GM18526 (cell line): ENCODE data around the gene ADAMTS6.

Experiments
- POLR2A ChIP-seq: IDR thresholded peaks from 3 replicates; pipeline ENCODE4 v1.6.1; 2011; ENCODE audit not compliant: insufficient read length; ENCODE audit errors: extremely low read depth

ADAMTS6 gene

DNA sequence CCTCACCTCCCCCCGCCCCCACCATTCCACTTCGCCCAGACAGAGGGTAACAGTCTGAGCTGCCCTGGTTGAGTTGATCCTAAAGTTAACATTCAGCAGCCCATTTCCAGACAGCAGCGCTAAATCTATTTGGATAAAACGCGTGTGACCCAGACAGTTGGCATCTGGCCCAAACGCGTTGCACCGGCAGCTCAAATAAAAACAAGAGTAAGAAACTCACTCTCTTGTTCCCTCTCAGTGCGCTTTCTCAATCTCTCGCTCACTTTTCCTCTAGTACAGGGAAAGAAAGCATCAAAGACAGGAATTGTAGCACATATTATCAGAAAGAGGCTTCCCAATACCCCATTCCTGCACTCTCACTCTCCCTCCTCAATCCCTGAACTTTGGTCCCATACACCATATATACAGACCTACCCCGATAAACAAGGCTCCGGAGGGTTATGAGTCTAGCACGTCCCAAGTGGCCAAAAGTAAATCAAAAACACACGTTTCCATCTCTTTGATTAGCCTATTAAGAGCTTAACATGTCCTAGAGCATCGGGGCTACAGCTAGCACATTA, 1.3 kb downstream of the ADAMTS6 start:
- TF ChIP-seq POLR2A, result no peak

DNA sequence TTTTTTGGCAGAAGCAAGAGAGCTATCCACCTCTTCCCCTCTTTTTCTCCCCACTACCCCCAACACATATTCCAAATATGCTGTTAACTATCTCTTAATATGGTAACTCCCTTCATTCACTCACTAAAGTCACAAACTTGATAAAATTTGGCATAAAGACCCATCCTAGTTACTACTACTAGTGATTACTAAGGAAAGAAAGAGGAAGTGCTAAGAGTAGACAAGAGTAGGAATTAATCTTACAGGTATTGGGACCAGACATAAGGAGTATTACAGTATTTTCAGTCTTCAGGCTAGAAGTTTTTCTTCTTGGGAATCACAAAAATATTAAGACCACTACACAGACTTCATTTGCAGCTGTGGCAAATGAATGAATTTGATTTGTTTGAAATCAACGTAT, 2.2 kb downstream of the ADAMTS6 start:
- no peak for TF ChIP-seq POLR2A

DNA sequence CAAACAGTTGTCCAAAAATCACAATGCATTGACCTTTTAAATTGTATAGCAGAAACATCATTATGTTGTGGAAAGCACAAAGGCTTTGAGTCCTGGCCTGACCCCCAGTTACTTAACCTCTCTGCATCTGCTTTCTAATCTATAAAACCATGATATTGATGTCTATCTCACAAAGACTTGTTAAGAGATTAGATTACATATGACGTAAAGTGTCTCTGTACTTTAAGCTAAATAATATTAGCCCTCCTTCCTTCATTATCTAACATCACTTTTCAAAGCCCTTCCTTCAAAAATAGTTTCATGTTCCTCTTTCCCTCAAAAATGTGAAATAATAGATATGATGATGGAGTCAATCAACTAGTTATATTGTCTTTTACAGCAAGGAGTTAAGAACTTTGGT, 3.4 kb downstream of the ADAMTS6 start:
- no peak for TF ChIP-seq POLR2A

DNA sequence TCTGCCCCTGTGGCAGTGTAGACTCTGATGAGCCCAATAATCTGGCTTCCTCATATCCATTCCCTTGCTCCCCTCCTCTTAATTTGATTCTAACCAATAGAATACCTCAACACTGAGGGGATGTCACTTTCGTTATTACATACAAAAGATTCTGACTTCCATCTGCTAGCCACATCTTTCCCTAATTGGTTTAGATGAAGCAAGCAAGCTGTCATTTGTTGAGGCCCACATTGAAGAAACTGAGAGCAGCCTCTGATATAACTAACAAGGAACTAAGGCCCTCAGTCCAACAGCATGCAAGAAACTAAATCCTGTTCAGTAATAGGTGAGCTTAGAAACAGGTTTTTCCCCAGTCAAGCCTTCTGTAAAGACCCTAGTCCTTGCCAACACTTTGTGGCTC, 5.8 kb downstream of the ADAMTS6 start:
- TF ChIP-seq POLR2A, result no peak

DNA sequence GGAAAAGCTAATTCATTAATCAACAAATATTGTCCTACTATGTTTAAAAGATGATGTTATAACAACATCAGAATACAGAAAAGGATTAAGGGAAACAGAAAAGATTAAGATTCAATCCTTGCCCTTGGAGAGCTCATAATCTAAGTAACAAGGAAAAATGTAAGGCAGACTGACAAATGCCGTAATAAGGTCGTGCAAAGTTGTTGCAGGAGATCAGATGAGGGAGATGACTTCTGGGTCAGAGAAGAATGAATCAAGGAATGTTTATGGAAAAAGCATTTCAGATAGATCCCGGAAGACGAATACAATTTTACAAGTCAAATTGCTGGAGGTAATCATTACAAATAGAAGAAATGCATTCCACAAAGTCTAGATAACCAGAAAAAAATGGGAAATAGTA, 6.4 kb downstream of the ADAMTS6 start:
- no peak for TF ChIP-seq POLR2A

DNA sequence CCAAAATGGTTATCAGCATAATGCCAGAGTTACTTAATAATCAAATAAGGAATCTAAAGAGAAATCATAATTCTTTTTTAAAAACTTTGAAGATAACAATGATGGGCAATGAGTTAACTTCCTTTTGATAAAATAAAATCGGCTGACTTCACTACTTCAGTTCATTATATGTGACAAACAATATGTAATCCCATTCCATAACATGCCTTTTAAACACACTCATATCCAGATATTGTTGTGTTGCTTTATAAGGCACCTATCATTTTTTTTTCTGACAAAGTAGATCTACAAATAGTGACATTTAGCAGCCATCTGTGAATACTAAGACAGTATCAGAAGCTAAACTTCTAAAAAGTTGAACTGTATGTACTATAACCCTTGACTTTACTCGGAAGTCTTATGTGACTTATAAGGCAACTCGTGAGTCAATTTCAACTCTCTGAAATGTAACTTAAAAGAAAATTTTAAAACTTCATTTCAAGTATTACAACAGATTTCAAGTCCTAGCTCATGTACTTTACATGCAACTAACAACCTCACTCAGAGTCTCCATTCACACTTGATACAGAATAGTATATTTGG, 7.5 kb downstream of the ADAMTS6 start:
- no peak for TF ChIP-seq POLR2A

DNA sequence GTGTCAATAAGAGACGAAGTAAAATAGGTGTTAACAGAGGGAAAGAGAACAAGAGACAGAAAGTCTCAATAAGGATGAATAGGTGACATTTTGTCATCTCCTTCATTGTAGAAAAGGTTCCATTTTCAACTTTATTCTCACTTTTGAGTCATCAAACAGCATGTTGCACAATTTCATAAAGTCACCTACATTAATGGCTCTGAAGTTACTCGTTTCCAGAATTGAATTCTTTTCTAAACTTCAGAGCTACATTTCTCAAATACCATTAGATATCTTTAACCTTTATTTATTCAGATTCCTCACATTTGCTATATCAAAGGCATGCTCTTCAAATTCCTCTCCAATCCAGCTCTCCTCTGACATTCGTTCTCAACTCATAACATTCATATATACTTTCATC, 13.1 kb downstream of the ADAMTS6 start:
- TF ChIP-seq POLR2A, result no peak

DNA sequence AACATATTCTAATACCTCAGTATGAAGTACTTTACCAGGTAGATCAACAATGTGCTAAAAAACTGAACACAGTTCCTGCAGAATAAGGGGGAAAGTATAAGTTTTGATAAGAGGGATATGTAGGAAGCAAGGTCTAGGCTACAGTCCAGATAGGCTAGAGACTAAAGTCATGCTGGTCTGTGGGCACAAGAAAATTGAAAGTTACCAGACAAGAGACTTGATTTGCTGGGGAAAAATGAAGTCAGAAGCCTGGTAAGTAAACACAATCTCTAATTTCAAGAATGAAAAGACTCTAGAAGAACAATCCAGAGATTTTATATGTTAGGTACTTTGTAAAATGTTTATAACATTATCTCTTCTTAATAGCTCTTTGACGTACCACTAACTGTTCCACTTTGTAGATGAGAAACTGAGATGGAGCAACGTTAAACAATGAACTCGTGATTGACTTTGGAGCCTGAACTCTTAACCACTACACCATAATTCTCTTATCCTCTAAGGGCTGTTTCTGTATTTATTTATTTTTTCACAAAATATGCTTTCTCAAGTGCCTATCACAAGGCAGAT, 19.5 kb downstream of the ADAMTS6 start:
- no peak for TF ChIP-seq POLR2A

DNA sequence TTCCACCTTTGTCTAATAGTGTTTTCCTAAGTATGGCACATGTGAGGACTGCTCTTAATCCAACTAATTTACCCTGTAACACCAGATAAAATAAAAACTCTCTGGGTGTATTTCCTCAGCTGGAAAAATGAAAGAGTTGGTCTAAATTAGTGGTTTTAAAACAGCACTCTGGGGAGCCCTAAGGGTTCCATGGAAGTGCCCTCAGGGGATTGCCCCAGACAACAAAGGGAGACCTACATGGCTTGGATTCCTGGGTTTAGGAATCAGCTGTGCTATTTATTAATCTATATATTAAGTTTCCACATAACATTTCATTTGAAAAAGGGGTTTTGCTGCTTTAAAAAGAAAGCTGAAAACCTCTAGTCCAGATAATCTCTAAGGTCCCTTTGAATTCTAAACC, 20.2 kb downstream of the ADAMTS6 start:
- TF ChIP-seq POLR2A, result no peak

DNA sequence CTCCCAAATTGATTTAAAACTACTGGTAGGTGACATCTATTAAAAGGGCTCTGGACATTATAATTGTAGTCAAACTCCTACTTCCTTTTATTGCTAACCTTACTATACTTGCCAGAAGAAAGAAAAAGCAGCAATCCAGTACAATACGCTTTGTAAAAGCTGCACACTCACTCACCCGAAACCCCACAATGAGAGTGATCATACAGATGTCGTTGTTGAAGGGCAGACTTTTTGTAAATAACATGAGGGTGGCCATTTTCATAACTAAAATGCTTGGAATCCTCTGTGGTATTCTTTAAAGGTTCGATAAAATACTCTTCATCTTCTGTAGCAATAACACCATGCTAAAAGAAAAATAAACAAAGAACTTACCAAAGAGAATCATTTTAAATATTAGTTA, 21.7 kb downstream of the ADAMTS6 start:
- TF ChIP-seq POLR2A, result no peak

DNA sequence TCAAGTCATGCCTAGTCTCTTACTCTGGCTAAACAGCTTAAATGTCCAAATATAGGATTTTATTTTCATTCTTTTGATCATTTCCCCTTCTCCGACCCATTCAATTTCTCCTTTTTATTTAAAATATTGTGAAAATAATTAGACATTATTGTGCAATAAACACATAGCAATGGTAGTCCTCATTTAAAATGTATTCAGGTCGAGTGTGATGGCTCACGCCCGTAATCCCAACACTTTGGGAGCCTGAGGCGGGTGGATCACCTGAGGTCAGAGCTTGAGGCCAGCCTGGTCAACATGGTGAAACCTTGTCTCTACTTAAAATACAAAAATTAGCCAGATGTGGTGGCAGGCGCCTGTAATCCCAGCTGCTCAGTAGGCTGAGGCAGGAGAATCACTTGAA, 26.7 kb downstream of the ADAMTS6 start:
- TF ChIP-seq POLR2A, result no peak

DNA sequence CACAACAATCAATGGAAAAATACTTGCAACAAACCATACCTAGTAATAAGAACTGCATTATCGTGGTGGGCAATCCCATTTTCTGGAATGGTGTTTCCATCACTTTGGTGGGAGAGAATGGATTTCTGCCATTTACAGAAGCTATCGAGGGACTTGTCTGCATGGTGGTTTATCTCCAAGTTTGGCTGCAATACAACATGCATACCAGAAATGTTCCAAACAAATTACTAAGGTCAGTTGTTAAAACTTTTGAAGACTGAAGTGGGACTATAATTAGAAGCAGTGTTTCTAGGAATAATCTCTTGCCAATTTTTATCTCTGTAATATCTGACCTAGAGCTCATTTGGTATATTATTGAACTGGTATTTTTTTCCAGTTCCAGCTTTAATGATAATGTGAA, 30.3 kb downstream of the ADAMTS6 start:
- TF ChIP-seq POLR2A, result no peak

DNA sequence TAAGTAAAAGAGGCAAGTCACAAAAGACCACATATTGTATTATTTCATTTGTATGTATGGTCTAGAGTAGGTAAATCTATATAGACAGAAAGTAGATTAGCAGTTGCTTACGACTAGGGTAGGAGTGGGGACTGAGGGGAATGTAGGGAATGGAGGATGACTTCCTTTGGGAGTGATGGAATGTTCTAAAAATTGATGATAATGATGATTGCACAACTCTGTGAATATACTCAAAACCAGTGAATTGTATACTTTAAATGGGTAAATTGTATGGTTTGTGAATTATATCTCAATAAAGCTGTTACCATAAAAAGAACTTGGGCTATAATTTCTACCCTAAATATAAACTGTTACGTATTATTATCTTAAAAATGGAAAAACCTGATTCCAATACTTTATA, 35.0 kb downstream of the ADAMTS6 start:
- TF ChIP-seq POLR2A, result no peak

DNA sequence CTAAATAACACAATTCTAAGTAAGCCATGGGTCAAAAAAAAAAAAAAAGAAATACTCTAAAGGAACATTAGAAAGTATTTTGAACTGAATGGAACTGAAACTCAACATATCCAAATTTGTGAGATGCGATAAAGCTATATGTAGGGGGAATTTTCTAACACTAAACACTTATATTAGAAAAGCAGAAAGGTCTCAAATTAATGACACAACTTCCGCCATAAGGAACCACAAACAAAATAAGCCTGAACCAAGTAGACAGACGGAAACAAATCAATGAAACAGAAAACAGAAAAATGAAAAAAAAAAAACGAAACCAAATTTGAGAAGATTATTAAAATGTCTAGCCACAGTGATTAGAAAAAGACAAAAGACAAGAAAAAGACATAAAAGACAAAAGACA, 39.9 kb downstream of the ADAMTS6 start:
- no peak for TF ChIP-seq POLR2A

DNA sequence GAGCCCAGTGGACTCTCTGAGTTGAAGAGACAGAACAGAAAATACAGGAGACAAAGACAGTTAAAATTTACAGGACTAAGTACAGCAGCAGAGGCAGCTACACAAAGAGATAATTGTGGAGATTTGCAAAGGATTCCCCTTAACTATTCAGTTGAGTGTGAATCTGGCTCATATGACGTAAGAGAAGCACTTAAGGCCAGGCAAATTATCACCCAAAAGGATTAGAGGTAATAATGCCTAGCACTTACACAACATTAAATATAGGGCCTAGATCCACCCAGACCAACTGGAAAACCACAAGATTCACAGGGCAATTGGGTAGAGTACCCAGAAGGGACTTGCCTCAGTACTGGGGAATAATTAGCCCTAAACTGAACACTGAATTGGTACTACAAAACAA, 41.3 kb downstream of the ADAMTS6 start:
- no peak for TF ChIP-seq POLR2A

DNA sequence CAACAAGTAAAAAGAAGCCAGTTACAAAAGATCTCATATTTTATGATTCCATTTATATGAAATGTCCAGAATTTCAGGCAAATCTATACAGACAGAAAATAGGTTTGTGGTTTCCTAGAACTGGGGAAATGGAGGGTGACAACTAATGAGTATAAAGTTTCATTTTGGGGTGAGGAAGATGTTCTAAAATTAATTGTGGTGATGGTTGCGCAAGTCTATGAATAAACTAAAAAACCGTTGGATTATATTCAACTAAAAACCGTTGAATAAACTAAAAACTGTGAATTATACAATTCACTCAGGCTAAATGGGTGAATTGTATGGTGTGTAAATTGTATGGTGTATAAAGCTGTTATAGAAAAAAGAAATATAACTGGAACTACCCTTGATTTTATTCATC, 47.6 kb downstream of the ADAMTS6 start:
- no peak for TF ChIP-seq POLR2A

DNA sequence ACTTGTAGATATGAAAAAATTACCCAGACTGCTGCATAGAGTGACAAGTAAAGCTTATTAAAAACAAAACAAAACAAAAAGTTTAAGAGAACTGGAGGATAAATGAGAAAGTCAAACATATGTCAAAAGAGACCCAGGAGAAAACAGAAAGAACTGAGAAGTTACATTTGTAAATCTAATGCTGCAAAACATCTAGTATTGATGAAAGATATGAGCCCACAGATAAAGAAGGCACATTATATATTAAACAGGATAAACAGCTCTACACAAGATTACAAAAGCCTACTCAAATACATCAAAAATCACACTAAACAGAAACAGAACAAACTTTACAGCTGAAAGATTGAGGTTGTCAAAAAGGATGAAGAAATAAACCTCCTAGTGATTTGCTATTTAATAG, 55.1 kb downstream of the ADAMTS6 start:
- TF ChIP-seq POLR2A, result no peak
